ENCODE data around the gene MCEE. TPM values are rescaled to one million over a fixed set of nuclear protein-coding genes. Genes with fewer than 3 reads are reported as not detected.
A peak's percentile ranks its signal among the peaks of the same experiment; 100 is the strongest.
"Not testable (repeated sequence)": the region's sequence is repeated elsewhere in the genome, so short reads cannot be mapped to it uniquely, and the experiment has no call there.

MCEE gene
- total RNA-seq, 4 donors from 2014 or later, result 15.7 to 24.2 (median 18.3) TPM

DNA sequence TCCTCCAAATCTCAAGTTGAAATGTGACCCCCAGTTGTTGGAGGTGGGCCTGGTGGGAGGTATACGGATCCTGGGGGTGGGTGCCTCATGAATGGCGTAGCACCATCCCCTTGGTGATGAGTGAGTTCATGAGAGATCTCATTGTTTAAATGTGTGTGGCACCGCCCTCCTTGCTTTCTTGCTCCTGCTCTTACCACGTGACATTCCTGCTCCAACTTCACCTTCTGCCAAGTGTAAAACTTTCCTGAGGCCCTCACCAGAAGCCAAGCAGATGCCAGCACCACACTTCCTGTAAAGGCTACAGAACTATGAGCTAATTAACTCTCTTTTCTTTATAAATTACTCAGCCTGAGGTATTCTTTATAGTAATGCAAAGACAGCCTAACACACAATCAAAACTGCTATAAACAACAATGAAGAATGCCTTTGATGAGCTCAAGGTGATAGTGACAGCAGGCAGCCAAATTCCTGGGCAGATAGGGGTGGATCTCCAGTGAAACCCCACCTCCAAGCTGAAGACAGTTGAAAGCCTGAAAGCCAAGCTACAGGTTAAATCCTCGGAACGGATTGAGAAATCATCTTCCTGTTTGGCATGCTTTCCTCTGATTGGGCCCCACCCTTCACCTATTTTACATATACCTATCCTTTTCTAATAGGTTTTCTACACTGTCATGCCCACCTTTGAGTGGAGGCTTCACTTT, 26.9 kb downstream of the MCEE start:
- Histone ChIP-seq H3K27ac (no peak overlapping the region), H3K9me3 (no peaks in the 10 kb centered on the region), H3K27me3 (no peaks in the 10 kb centered on the region), H3K4me3 (replicated peaks in 1 of 3) (no peak overlapping the region), H3K36me3 (no peaks in the 10 kb centered on the region), H3K4me1 (no peaks in the 10 kb centered on the region)
- DNase-seq, result no peak
- no peak for TF ChIP-seq POLR2A (IDR thresholded peaks at IDR 0.05)
- no peak for TF ChIP-seq CTCF (IDR thresholded peaks at IDR 0.05)
- intact Hi-C loops (cut with DNase I), result no loop called here
- 55 to 75% methylated on average over 6 of the region's 6 CpGs for WGBS, 2 donors

- Histone ChIP-seq H3K4me3 (replicated peaks in 1 of 3) (no peak overlapping the region), H3K27me3 (no peaks in the 10 kb centered on the region), H3K4me1 (no peaks in the 10 kb centered on the region), H3K27ac (no peak overlapping the region), H3K36me3 (no peaks in the 10 kb centered on the region), H3K9me3 (no peaks in the 10 kb centered on the region)
- 55 to 64% methylated on average over 2 of the region's 2 CpGs for WGBS, 2 donors
- no peak for TF ChIP-seq POLR2A (IDR thresholded peaks at IDR 0.05)
- no peak for TF ChIP-seq CTCF (IDR thresholded peaks at IDR 0.05)
- DNase-seq, result no peak
- intact Hi-C loops (cut with DNase I), result no loop called here
Observed at GRCh38 chr2:71101656-71102055, 28.4 kb downstream of the MCEE start.

- Histone ChIP-seq H3K4me1 (no peaks in the 10 kb centered on the region), H3K4me3 (replicated peaks in 1 of 3) (no peak overlapping the region), H3K27ac (no peak overlapping the region), H3K36me3 (no peaks in the 10 kb centered on the region), H3K9me3 (no peaks in the 10 kb centered on the region), H3K27me3 (no peaks in the 10 kb centered on the region)
- TF ChIP-seq CTCF (IDR thresholded peaks at IDR 0.05) (peak; percentile 33 to 77 (median 58)), POLR2A (IDR thresholded peaks at IDR 0.05) (no peak)
- peak; percentile 58 to 64 for DNase-seq
- intact Hi-C loops (cut with DNase I), result no loop called here
- WGBS, 2 donors, result 3 to 5% methylated on average over 3 of the region's 3 CpGs
Observed at GRCh38 chr2:71100195-71100964, 29.6 kb downstream of the MCEE start.

DNA sequence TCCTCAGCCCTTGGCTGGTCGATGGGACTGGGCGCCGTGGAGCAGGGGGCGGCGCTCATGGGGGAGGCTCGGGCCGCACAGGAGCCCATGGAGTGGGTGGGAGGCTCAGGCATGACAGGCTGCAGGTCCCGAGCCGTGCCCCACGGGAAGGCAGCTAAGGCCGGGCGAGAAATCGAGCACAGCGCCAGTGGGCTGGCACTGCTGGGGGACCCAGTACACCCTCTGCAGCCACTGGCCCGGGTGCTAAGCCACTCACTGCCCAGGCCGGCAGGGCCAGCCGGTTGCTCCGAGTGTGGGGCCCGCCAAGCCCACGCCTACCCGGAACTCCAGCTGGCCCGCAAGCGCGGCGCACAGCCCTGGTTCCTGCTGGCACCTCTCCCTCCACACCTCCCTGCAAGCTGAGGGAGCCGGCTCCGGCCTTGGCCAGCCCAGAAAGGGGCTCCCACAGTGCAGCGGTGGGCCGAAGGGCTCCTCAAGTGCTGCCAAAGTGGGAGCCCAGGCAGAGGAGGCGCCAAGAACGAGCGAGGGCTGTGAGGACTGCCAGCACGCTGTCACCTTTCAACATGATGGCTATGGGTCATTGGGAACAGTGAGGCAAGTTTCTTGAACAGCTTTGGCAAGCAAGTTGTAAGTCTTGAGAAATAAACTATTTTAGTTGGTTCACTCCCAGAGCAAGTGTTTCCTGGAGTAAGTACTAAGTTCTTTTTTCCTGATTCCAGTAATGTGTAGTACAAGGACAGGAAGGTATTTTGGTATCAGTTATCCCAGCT, 37.4 kb downstream of the MCEE start:
- intact Hi-C loops (cut with DNase I); H3K4me3 ChIP-seq (replicated peaks in 1 of 3); H3K9me3 ChIP-seq; DNase-seq; H3K36me3 ChIP-seq; H3K27me3 ChIP-seq; H3K27ac ChIP-seq; H3K4me1 ChIP-seq: not testable (repeated sequence)
- 94 to 96% methylated on average over 12 to 21 of the region's 33 CpGs for WGBS, 2 donors

DNA sequence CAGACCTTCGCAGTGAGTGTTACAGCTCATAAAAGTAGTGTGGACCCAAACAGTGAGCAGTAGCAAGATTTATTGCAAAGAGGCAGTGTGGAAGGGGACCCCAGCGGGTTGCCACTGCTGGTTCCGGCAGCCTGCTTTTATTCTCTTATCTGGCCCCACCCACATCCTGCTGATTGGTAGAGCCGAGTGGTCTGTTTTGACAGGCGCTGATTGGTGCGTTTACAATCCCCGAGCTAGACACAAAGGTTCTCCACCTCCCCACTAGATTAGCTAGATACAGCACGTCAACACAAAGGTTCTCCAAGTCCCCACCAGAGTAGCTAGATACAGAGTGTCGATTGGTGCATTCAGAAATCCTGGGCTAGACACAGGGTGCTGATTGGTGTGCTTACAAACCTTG, 38.2 kb downstream of the MCEE start:
- H3K4me1 ChIP-seq; H3K4me3 ChIP-seq (replicated peaks in 1 of 3); H3K27ac ChIP-seq; DNase-seq; H3K36me3 ChIP-seq; H3K27me3 ChIP-seq; H3K9me3 ChIP-seq; intact Hi-C loops (cut with DNase I): not testable (repeated sequence)
- 82 to 91% methylated on average over 9 of the region's 9 CpGs for WGBS, 2 donors

DNA sequence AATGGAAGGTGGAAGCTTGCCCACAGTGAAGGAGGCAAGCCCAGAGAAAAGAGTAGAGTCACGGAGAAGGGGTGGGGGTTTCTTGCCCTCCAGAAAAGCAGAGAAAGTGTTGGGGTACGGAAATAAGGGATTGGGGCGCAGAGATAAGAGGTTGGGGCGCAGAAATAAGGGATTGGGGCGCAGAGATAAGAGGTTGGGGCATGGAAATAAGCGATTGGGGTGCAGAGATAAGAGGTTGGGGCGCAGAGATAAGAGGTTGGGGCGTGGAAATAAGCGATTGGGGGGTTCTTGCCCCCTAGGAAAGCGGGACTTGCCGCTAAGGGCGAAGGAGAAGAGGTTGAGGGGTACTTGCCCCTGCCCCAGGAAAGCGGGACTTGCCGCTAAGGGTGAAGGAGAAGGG, 40.6 kb downstream of the MCEE start:
- H3K27ac ChIP-seq; H3K4me1 ChIP-seq; H3K27me3 ChIP-seq; H3K9me3 ChIP-seq; H3K36me3 ChIP-seq; intact Hi-C loops (cut with DNase I); DNase-seq; H3K4me3 ChIP-seq (replicated peaks in 1 of 3): not testable (repeated sequence)
- WGBS, 2 donors, result 83 to 86% methylated on average over 14 of the region's 14 CpGs

DNA sequence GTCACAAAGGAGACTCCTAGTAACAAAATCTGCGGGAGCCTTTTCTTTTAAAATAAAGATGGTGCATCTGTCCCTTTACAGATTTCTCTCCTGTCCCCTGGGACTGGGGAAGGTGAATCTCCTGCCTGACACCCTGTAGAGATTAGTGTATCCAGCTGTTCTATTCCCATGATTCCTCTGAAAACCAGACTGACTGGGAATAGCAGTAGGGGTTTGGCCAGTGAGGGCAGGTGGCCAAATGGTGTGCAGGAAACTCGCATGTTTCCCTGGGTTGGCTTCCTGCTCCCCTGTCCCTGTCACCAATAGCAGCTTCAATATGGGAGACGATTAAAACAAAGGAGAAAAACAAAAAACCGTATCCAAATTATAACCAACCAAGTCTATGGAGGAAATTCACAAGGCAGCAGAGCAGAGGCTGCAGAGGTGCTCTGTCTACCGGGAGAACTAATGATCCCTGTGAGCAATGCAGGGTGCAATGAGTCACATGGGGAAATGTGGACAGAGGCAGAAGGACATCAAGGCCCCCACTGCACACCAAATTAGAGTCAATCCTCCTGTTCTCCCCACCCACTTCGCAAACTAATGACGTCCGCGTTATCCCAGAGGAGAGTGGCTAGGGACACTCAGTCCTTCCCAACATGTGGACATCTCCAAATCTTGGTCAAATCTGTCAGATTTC, 44.6 kb downstream of the MCEE start:
- WGBS, 2 donors, result 55 to 64% methylated on average over 9 of the region's 9 CpGs
- H3K4me3 ChIP-seq (replicated peaks in 1 of 3); H3K9me3 ChIP-seq; H3K27me3 ChIP-seq; H3K4me1 ChIP-seq; intact Hi-C loops (cut with DNase I); H3K27ac ChIP-seq; DNase-seq; H3K36me3 ChIP-seq: not testable (repeated sequence)

DNA sequence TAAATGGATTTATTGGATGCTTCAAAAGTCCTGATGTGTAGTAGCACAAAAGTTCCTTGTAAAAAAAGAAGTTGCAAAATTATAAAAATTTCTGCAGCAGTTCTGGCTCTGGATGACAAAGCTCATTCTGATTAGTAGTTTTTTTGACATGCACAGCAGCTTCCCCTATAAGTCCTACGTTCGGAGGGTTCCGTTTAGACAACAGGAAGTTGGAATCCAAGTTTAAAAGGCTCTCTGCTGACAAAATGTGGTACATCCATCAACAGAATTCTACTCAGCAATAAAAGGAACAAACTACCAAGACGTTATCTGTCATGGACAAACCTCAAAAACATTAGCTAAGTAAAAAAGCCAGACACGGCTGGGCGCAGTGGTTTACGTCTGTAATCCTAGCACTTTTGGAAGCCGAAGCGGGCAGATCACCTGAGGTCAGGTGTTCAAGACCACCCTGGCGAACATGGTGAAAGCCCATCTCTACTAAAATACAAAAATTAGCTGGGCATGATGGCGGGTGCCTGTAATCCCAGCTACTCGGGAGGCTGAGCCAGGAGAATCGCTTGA, 46.2 kb downstream of the MCEE start:
- H3K4me3 ChIP-seq (replicated peaks in 1 of 3); H3K36me3 ChIP-seq; H3K27ac ChIP-seq; H3K4me1 ChIP-seq; DNase-seq; H3K9me3 ChIP-seq; intact Hi-C loops (cut with DNase I); H3K27me3 ChIP-seq: not testable (repeated sequence)
- WGBS, 2 donors, result 76 to 80% methylated on average over 10 of the region's 13 CpGs

- DNase-seq, result not testable (repeated sequence)
- WGBS, 2 donors, result no CpG with 5 or more reads among the region's 3 CpGs
Observed at GRCh38 chr2:71083297-71083696, 46.7 kb downstream of the MCEE start.

More at GRCh38 chr2:71083297-71083696, 46.7 kb downstream of the MCEE start:
- intact Hi-C loops (cut with DNase I); H3K27ac ChIP-seq; H3K4me1 ChIP-seq; H3K9me3 ChIP-seq; H3K36me3 ChIP-seq; H3K4me3 ChIP-seq (replicated peaks in 1 of 3); H3K27me3 ChIP-seq: not testable (repeated sequence)

Measured in thyroid gland (tissue), 4 donors.